GM04504 (cell line): ENCODE data around the gene SDC4.
"Not testable (repeated sequence)": the region's sequence is repeated elsewhere in the genome, so short reads cannot be mapped to it uniquely, and the experiment has no call there.

Source experiments
- DNase-seq: peaks from one replicate; pipeline ENCODE4 v3.0.0-alpha.2; 2012; ENCODE audit warnings: low read depth

The SDC4 gene

GRCh38 chr20:45363611-45364492, 15.6 kb upstream of the SDC4 start:
- DNase-seq = no peak

GRCh38 chr20:45362804-45363610, 14.8 kb upstream of the SDC4 start, which contains the start of gene SYS1:
Gene SYS1, plus strand, starts transcription at chr20:45363156. Its CDS starts 376 bp downstream, at chr20:45363532.
- DNase-seq = peak; percentile 97

- DNase-seq = no peak
Observed at GRCh38 chr20:45361793-45362192, 13.6 kb upstream of the SDC4 start.

- no peak for DNase-seq
Observed at GRCh38 chr20:45359406-45360148, 11.4 kb upstream of the SDC4 start.

GRCh38 chr20:45359069-45359405, 10.8 kb upstream of the SDC4 start:
- no peak for DNase-seq

GRCh38 chr20:45358282-45359068, 10.3 kb upstream of the SDC4 start:
- peak; percentile 79 for DNase-seq

- DNase-seq = no peak
Observed at GRCh38 chr20:45355209-45356084, 7.2 kb upstream of the SDC4 start.

- DNase-seq = no peak
Observed at GRCh38 chr20:45354423-45355208, 6.4 kb upstream of the SDC4 start.

GRCh38 chr20:45353746-45354145, 5.5 kb upstream of the SDC4 start:
- DNase-seq = no peak

- DNase-seq = no peak
Observed at GRCh38 chr20:45352729-45353128, 4.5 kb upstream of the SDC4 start.

- not testable (repeated sequence) for DNase-seq
Observed at GRCh38 chr20:45350795-45351194, 2.6 kb upstream of the SDC4 start.

GRCh38 chr20:45350217-45350616, 2.0 kb upstream of the SDC4 start:
- no peak for DNase-seq

- no peak for DNase-seq
Observed at GRCh38 chr20:45347297-45347935, 808 bp downstream of the SDC4 start.

GRCh38 chr20:45346851-45347250, 1.4 kb downstream of the SDC4 start:
- DNase-seq = no peak

- no peak for DNase-seq
Observed at GRCh38 chr20:45346291-45346718, 1.9 kb downstream of the SDC4 start.

- DNase-seq = no peak
Observed at GRCh38 chr20:45345104-45345936, 2.9 kb downstream of the SDC4 start.

- peak; percentile 74 for DNase-seq
Observed at GRCh38 chr20:45344168-45344860, 3.9 kb downstream of the SDC4 start.
